ENCODE results near the gene SPAG16.

SPAG16 gene

GRCh38 chr2:213862407-213863076 lies 578.3 kb downstream of the SPAG16 start:
- Histone ChIP-seq H3K27me3 (ENCODE audit: insufficient read depth, low read length) (no peaks in the 10 kb centered on the region), H3K4me3 (ENCODE audit: low read length) (no peak overlapping the region), H3K9me3 (ENCODE audit: insufficient read depth, low read depth, low read length) (peaks cover 5% of the 10 kb centered on the region; the same call in 1 of the 2 replicates), H3K9ac (ENCODE audit: low read depth, low read length) (no peak overlapping the region), H3K36me3 (ENCODE audit: insufficient read depth, low read depth, low read length) (no peaks in the 10 kb centered on the region), H3K27ac (ENCODE audit: low read length) (no peak overlapping the region), H3K4me1 (ENCODE audit: insufficient read depth, low read length) (no peaks in the 10 kb centered on the region)

GRCh38 chr2:213863541-213863940 lies 579.3 kb downstream of the SPAG16 start:
- no peak overlapping the region for H3K4me3 ChIP-seq (ENCODE audit: low read length)
- no peak overlapping the region for H3K9ac ChIP-seq (ENCODE audit: low read depth, low read length)
- H3K36me3 ChIP-seq (ENCODE audit: insufficient read depth, low read depth, low read length) = no peaks in the 10 kb centered on the region
- H3K27me3 ChIP-seq (ENCODE audit: insufficient read depth, low read length) = no peaks in the 10 kb centered on the region
- H3K9me3 ChIP-seq (ENCODE audit: insufficient read depth, low read depth, low read length) = peaks cover 5% of the 10 kb centered on the region; the same call in 1 of the 2 replicates
- no peaks in the 10 kb centered on the region for H3K4me1 ChIP-seq (ENCODE audit: insufficient read depth, low read length)
- H3K27ac ChIP-seq (ENCODE audit: low read length) = no peak overlapping the region

GRCh38 chr2:213868526-213868925 lies 584.3 kb downstream of the SPAG16 start:
- Histone ChIP-seq H3K9me3 (ENCODE audit: insufficient read depth, low read depth, low read length) (peaks cover 5% of the 10 kb centered on the region; the same call in 1 of the 2 replicates), H3K4me1 (ENCODE audit: insufficient read depth, low read length) (no peaks in the 10 kb centered on the region), H3K27me3 (ENCODE audit: insufficient read depth, low read length) (no peaks in the 10 kb centered on the region), H3K4me3 (ENCODE audit: low read length) (no peak overlapping the region), H3K9ac (ENCODE audit: low read depth, low read length) (no peak overlapping the region), H3K36me3 (ENCODE audit: insufficient read depth, low read depth, low read length) (no peaks in the 10 kb centered on the region), H3K27ac (ENCODE audit: low read length) (no peak overlapping the region)

GRCh38 chr2:213885485-213885884 lies 601.2 kb downstream of the SPAG16 start:
- Histone ChIP-seq H3K27ac (ENCODE audit: low read length) (no peak overlapping the region), H3K4me3 (ENCODE audit: low read length) (no peak overlapping the region), H3K4me1 (ENCODE audit: insufficient read depth, low read length) (no peaks in the 10 kb centered on the region), H3K9ac (ENCODE audit: low read depth, low read length) (no peak overlapping the region), H3K9me3 (ENCODE audit: insufficient read depth, low read depth, low read length) (no peaks in the 10 kb centered on the region; the same call in 1 of the 2 replicates), H3K36me3 (ENCODE audit: insufficient read depth, low read depth, low read length) (no peaks in the 10 kb centered on the region), H3K27me3 (ENCODE audit: insufficient read depth, low read length) (no peaks in the 10 kb centered on the region)

GRCh38 chr2:213914510-213914909 lies 630.2 kb downstream of the SPAG16 start:
- H3K27me3 ChIP-seq (ENCODE audit: insufficient read depth, low read length) = no peaks in the 10 kb centered on the region
- no peak overlapping the region for H3K4me3 ChIP-seq (ENCODE audit: low read length)
- peaks cover under 1% of the 10 kb centered on the region; the same call in 1 of the 2 replicates for H3K9me3 ChIP-seq (ENCODE audit: insufficient read depth, low read depth, low read length)
- H3K36me3 ChIP-seq (ENCODE audit: insufficient read depth, low read depth, low read length) = no peaks in the 10 kb centered on the region
- H3K27ac ChIP-seq (ENCODE audit: low read length) = no peak overlapping the region
- no peak overlapping the region for H3K9ac ChIP-seq (ENCODE audit: low read depth, low read length)
- no peaks in the 10 kb centered on the region for H3K4me1 ChIP-seq (ENCODE audit: insufficient read depth, low read length)

GRCh38 chr2:213920014-213920413 lies 635.8 kb downstream of the SPAG16 start:
- H3K27me3 ChIP-seq (ENCODE audit: insufficient read depth, low read length) = no peaks in the 10 kb centered on the region
- no peaks in the 10 kb centered on the region for H3K4me1 ChIP-seq (ENCODE audit: insufficient read depth, low read length)
- H3K4me3 ChIP-seq (ENCODE audit: low read length) = no peak overlapping the region
- H3K9ac ChIP-seq (ENCODE audit: low read depth, low read length) = no peak overlapping the region
- no peak overlapping the region for H3K27ac ChIP-seq (ENCODE audit: low read length)
- H3K36me3 ChIP-seq (ENCODE audit: insufficient read depth, low read depth, low read length) = no peaks in the 10 kb centered on the region
- peaks cover 20% of the 10 kb centered on the region for H3K9me3 ChIP-seq (ENCODE audit: insufficient read depth, low read depth, low read length)

GRCh38 chr2:213923543-213923942 lies 639.3 kb downstream of the SPAG16 start:
- no peaks in the 10 kb centered on the region for H3K4me1 ChIP-seq (ENCODE audit: insufficient read depth, low read length)
- H3K27ac ChIP-seq (ENCODE audit: low read length) = no peak overlapping the region
- no peak overlapping the region for H3K9ac ChIP-seq (ENCODE audit: low read depth, low read length)
- H3K36me3 ChIP-seq (ENCODE audit: insufficient read depth, low read depth, low read length) = no peaks in the 10 kb centered on the region
- H3K9me3 ChIP-seq (ENCODE audit: insufficient read depth, low read depth, low read length) = peaks cover 20% of the 10 kb centered on the region
- no peak overlapping the region for H3K4me3 ChIP-seq (ENCODE audit: low read length)
- no peaks in the 10 kb centered on the region for H3K27me3 ChIP-seq (ENCODE audit: insufficient read depth, low read length)

- no peaks in the 10 kb centered on the region for H3K36me3 ChIP-seq (ENCODE audit: insufficient read depth, low read depth, low read length)
- no peaks in the 10 kb centered on the region for H3K27me3 ChIP-seq (ENCODE audit: insufficient read depth, low read length)
- H3K9me3 ChIP-seq (ENCODE audit: insufficient read depth, low read depth, low read length) = no peaks in the 10 kb centered on the region
- no peaks in the 10 kb centered on the region for H3K4me1 ChIP-seq (ENCODE audit: insufficient read depth, low read length)
- no peak overlapping the region for H3K27ac ChIP-seq (ENCODE audit: low read length)
- no peak overlapping the region for H3K4me3 ChIP-seq (ENCODE audit: low read length)
- no peak overlapping the region for H3K9ac ChIP-seq (ENCODE audit: low read depth, low read length)
Observed at GRCh38 chr2:213934560-213934959, 650.3 kb downstream of the SPAG16 start.

- no peaks in the 10 kb centered on the region for H3K9me3 ChIP-seq (ENCODE audit: insufficient read depth, low read depth, low read length)
- no peaks in the 10 kb centered on the region for H3K4me1 ChIP-seq (ENCODE audit: insufficient read depth, low read length)
- no peak overlapping the region for H3K9ac ChIP-seq (ENCODE audit: low read depth, low read length)
- H3K27me3 ChIP-seq (ENCODE audit: insufficient read depth, low read length) = no peaks in the 10 kb centered on the region
- H3K4me3 ChIP-seq (ENCODE audit: low read length) = no peak overlapping the region
- no peak overlapping the region for H3K27ac ChIP-seq (ENCODE audit: low read length)
- H3K36me3 ChIP-seq (ENCODE audit: insufficient read depth, low read depth, low read length) = no peaks in the 10 kb centered on the region
Observed at GRCh38 chr2:213958086-213958485, 673.8 kb downstream of the SPAG16 start.

GRCh38 chr2:213959589-213959988 lies 675.3 kb downstream of the SPAG16 start:
- Histone ChIP-seq H3K27ac (ENCODE audit: low read length) (no peak overlapping the region), H3K9me3 (ENCODE audit: insufficient read depth, low read depth, low read length) (no peaks in the 10 kb centered on the region), H3K9ac (ENCODE audit: low read depth, low read length) (no peak overlapping the region), H3K4me1 (ENCODE audit: insufficient read depth, low read length) (no peaks in the 10 kb centered on the region), H3K36me3 (ENCODE audit: insufficient read depth, low read depth, low read length) (no peaks in the 10 kb centered on the region), H3K27me3 (ENCODE audit: insufficient read depth, low read length) (no peaks in the 10 kb centered on the region), H3K4me3 (ENCODE audit: low read length) (no peak overlapping the region)

GRCh38 chr2:213971536-213971935 lies 687.3 kb downstream of the SPAG16 start:
- Histone ChIP-seq H3K4me1 (ENCODE audit: insufficient read depth, low read length) (no peaks in the 10 kb centered on the region), H3K9ac (ENCODE audit: low read depth, low read length) (no peak overlapping the region), H3K4me3 (ENCODE audit: low read length) (no peak overlapping the region), H3K9me3 (ENCODE audit: insufficient read depth, low read depth, low read length) (no peaks in the 10 kb centered on the region), H3K27ac (ENCODE audit: low read length) (no peak overlapping the region), H3K27me3 (ENCODE audit: insufficient read depth, low read length) (no peaks in the 10 kb centered on the region), H3K36me3 (ENCODE audit: insufficient read depth, low read depth, low read length) (no peaks in the 10 kb centered on the region)

- Histone ChIP-seq H3K9ac (ENCODE audit: low read depth, low read length) (no peak overlapping the region), H3K4me1 (ENCODE audit: insufficient read depth, low read length) (no peaks in the 10 kb centered on the region; the same call in 1 of the 2 replicates), H3K36me3 (ENCODE audit: insufficient read depth, low read depth, low read length) (no peaks in the 10 kb centered on the region), H3K27me3 (ENCODE audit: insufficient read depth, low read length) (no peaks in the 10 kb centered on the region), H3K4me3 (ENCODE audit: low read length) (no peak overlapping the region), H3K27ac (ENCODE audit: low read length) (no peak overlapping the region), H3K9me3 (ENCODE audit: insufficient read depth, low read depth, low read length) (no peaks in the 10 kb centered on the region)
Observed at GRCh38 chr2:213980883-213981282, 696.6 kb downstream of the SPAG16 start.

Data from iPS-20b (cell line).